NCI-H1048 (cell line): ENCODE measurements around the gene LIMA1.
"Not testable (repeated sequence)": the region's sequence is repeated elsewhere in the genome, so short reads cannot be mapped to it uniquely, and the experiment has no call there.

Source experiments
- DNase-seq: peaks from one replicate; lab custom pipeline; 2025; lab: John Stamatoyannopoulos, UW

The LIMA1 gene

GRCh38 chr12:50248411-50248810, 34.9 kb downstream of the LIMA1 start:
- no peak for DNase-seq

- not testable (repeated sequence) for DNase-seq
Measured at GRCh38 chr12:50247665-50248064, 35.7 kb downstream of the LIMA1 start.

DNA sequence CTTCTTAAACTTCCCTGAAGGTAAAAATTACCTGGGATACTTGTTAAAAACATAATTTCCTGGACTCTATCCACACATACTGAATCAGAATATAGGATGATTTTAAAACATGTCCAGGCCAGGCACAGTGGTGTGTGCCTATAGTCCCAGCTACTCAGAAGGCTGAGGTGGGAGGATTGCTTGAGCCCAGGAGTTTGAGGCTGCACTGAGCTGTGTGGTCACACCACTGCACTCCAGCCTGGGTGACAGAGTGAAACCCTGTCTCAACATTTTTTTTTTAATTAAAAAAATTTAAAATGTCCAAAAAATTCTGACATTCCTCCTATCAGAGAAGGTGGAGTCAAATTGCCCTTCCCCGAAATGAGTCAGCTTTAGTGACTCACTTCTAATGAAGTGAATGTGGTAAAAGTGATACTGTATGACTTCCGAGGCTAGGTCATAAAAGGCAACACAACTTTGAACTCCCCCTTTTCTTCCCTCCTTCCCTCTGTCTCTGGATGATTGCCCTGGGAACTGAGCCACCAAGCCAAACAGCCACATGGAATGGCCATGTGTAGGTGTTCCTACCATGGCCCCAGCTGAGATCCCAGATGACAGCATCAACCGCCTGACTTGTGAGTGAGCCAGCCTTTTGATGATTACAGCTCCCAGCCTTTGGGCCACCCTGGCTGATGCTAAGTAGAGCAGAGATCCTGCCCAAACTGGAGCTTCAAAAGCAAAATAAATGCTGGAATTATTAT, 36.3 kb downstream of the LIMA1 start:
- no peak for DNase-seq

- no peak for DNase-seq
Measured at GRCh38 chr12:50246197-50246865, 37.0 kb downstream of the LIMA1 start.

- DNase-seq = no peak
Measured at GRCh38 chr12:50243507-50243906, 39.8 kb downstream of the LIMA1 start.

- DNase-seq = no peak
Measured at GRCh38 chr12:50242751-50243191, 40.5 kb downstream of the LIMA1 start.

- no peak for DNase-seq
Measured at GRCh38 chr12:50241178-50241577, 42.1 kb downstream of the LIMA1 start.

- no peak for DNase-seq
Measured at GRCh38 chr12:50240792-50241114, 42.6 kb downstream of the LIMA1 start.

DNA sequence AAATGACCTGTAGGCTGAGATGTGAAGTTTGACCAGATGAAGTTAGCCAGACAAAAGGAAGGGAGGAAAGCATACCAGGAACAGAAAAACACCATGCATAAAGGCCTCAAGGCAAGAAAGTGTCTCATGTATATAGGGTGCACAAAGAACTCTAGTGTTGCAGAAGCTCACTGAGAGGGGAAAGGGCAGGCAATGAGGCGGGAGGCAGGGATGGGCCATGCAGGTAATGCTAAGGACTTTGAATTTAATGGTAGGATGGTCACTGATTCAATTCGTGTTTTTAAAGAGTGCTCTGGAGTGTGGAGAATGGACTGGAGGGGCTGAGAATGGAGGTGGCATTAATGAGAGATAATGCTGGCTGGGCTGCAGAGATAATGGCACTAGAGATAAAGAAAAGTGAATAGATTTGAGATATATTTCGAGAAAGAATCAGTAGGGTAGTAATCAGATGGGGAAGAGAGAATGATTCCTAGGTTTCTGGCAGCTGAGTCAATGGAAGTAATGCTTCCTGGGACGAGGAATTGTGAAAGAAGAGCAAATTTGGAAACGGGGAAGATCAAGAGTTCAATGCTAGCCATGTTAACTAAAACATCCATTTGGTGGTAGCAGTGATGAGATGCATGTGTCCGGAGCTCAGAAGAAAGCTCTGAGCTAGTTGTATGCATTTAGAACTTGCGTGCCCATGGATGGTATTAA, 43.1 kb downstream of the LIMA1 start:
- no peak for DNase-seq

DNA sequence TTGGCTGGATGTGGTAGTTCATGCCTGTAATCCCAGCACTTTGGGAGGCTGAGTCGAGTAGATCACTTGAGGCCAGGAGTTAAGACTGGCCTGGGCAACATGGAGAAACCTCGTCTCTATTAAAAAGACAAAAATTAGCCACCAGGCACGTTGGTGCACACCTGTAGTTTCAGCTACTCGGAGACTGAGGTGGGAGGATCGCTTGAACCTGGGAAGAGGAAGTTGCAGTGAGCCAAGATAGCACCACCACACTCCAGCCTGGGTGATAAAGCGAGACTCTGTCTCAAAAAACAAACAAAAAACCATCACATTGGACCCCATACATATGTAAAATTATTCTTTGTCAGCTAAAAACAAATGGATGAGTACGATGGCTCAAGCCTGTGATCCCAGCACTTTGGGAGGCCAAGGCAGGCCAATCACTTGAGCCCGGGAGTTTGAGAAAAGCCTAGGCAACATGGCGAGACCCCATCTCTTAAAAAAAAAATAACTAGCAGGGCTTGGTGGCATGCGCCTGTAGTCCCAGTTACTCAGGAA, 43.9 kb downstream of the LIMA1 start:
- DNase-seq = no peak

DNA sequence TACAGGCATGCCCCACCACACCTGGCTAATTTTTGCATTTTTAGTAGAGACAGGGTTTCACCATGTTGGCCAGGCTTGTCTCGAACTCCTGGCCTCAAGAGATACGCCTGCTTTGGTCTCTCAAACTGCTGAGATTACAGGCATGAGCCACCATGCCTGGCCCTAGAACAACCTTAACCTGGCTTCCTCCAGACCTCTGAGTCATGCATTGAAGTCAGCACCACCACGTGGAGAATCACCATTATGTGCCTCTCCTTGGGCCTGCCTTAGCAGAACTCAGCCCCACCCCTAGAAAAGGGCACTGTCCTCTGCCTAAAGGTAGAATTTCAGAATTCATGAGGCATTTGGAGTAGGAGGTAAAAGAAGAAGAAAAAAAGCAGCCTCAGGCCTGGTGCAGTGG, 49.0 kb downstream of the LIMA1 start:
- DNase-seq = no peak

- DNase-seq = no peak
Measured at GRCh38 chr12:50232771-50233209, 50.5 kb downstream of the LIMA1 start.

GRCh38 chr12:50232206-50232605, 51.1 kb downstream of the LIMA1 start:
- no peak for DNase-seq

DNA sequence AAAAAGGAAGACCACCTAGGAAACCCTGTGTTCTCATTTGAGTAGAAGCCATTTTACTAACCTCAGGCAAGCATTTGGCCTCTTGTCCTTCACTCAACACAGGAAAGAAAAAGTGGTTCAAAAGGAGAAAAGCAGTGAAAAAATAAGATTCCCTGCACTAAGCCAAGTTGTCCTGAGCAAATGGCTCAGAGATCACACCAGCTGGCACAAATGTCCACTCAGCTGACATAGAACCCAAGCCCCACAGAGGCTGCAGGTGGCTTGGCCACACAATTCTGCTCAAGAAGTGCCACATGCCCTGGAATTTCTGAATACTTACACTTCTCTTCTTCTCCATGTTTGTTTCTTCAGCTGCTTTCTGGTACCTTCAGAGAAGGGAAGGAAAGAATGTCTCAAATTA, 52.0 kb downstream of the LIMA1 start:
- no peak for DNase-seq

- DNase-seq = no peak
Measured at GRCh38 chr12:50230217-50230616, 53.1 kb downstream of the LIMA1 start.

GRCh38 chr12:50224026-50224692, 59.2 kb downstream of the LIMA1 start:
- no peak for DNase-seq

DNA sequence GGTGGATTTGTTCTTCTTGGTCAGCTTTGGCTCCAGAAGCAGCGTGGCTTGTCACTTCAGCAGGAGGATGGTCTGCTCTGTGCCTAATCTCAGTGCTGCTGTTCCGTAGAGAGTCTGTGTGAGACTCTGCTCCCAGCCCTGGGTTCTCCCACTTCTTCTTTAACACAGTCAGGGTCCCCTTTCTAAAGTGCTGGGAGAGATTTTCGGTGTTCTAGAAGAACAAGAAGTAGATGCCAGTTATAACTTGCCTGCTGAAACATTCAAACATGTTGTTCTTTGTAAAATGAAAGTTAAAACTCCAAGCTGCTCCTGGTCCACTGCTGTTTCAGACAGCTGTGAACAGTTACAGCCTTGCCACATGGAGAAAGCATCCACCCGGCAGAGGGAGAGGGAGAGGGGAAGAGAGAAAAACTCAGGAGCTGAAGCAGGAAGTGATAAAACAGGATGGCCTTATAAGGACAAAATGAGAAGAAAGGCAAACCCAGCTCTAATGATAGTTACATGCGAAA, 61.0 kb downstream of the LIMA1 start:
- peak; percentile 30 for DNase-seq

DNA sequence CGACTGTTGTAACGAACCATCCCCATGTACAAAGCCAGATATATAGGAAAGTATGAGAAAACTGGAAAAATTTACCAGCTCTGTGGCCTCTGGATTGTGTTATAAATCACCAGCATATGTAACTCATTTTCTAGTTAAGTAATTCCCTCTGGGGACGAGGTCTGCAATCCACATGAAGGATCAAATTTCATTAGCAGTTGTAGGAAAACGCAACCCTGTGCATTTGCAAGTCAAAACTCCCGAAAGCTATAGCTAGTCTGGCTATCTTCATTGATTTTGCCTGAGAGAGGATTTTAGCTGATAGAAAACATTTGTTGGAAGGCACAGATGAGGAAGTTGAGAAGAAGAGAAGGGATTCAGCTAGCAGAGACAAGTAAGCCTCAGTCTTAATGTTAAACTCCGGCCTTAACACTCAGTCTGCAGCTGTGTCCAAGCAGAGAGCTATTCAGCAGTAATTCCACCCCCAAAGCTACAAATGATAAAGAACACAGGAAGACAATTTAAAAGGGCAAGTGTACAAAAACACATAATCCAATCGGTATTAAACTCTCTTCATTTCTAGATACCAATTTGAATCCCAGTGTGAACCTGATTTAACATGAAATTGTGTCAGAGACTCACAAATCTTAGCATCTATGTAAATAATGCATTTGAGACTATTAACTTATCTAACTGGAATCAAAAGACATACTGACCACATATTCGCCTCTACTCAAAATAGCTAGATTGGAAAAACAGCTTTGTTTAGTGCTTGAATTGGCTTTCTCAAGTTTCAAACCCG, 61.9 kb downstream of the LIMA1 start:
- DNase-seq = peak; percentile 84

GRCh38 chr12:50220363-50220995, 62.8 kb downstream of the LIMA1 start:
- DNase-seq = no peak

GRCh38 chr12:50219544-50219943, 63.8 kb downstream of the LIMA1 start:
- DNase-seq = no peak

GRCh38 chr12:50219001-50219400, 64.3 kb downstream of the LIMA1 start:
- DNase-seq = not testable (repeated sequence)
